Fibroblast of the aortic adventitia (primary cell): Measurements from ENCODE around the gene TDRD3. TPM values are rescaled to one million over a fixed set of nuclear protein-coding genes. Genes with fewer than 3 reads are reported as not detected.
A peak's percentile ranks its signal among the peaks of the same experiment; 100 is the strongest.

Experiments
- DNase-seq: peaks from one replicate; pipeline ENCODE4 v3.0.0-alpha.2; 2010; ENCODE audit warnings: low read depth
- H3K4me3 ChIP-seq: 2 replicates; pipeline ENCODE4 v1.5.1; 2011; ENCODE audit warnings: low read depth, mild to moderate bottlenecking, control low read depth, low read length, moderate library complexity
- total RNA-seq: library from RNA; depleted of rRNA; stranded (reverse); fragments of >200 nt; gene quantifications from 2 replicates; pipeline ENCODE4 v1.2.3, GENCODE V29; 2012; ENCODE audit warnings: low replicate concordance
- TF ChIP-seq, protein P1 (sequence below): IDR thresholded peaks from 2 replicates; pipeline ENCODE4 v1.5.1; 2011; ENCODE audit warnings: mild to moderate bottlenecking, low read length, control low read depth, inconsistent platforms; ENCODE audit not compliant: insufficient read depth

TDRD3 gene
- total RNA-seq, 1 donor, result 34.1 TPM

DNA sequence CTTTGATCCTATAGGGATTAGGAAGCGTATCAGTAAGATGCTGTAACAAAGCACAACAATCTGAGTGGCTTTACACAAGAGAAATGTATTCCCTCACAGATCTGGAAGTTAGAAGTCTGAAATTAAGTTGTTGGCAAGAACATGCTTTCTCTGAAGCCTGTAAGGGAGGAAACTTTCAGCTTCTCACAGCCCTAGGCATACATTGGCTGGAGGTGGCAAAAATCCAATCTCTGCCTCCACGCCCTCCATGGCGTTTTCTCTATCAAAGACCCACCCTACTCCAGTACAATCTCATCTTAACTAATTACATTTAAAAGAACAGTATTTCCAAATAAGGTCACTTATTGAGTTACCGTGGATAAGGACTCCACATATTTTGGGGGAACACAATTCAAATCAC, 211.9 kb downstream of the TDRD3 start:
- DNase-seq, result no peak
- TF ChIP-seq, protein P1, sequence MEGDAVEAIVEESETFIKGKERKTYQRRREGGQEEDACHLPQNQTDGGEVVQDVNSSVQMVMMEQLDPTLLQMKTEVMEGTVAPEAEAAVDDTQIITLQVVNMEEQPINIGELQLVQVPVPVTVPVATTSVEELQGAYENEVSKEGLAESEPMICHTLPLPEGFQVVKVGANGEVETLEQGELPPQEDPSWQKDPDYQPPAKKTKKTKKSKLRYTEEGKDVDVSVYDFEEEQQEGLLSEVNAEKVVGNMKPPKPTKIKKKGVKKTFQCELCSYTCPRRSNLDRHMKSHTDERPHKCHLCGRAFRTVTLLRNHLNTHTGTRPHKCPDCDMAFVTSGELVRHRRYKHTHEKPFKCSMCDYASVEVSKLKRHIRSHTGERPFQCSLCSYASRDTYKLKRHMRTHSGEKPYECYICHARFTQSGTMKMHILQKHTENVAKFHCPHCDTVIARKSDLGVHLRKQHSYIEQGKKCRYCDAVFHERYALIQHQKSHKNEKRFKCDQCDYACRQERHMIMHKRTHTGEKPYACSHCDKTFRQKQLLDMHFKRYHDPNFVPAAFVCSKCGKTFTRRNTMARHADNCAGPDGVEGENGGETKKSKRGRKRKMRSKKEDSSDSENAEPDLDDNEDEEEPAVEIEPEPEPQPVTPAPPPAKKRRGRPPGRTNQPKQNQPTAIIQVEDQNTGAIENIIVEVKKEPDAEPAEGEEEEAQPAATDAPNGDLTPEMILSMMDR, result no peak
- H3K4me3 ChIP-seq, result no peak overlapping the region

DNA sequence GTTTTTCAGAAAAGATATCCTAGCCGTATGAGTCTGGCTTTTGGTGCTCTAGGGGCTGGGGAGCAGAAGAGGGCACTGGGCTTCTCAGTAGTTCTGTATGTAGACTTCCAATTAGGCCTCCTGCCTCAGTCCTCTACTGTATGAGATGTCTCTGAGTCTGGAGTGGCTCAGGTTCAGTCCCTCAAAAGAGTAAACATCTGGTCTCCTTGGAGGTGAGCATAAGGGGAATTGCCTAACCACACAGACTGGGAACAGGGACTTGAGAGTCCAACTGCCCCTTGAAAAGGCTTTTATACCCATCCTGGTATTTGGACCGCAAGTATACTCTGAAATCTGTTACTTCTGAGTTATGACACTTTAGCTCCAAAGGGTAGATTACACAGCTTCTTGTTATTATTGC, 214.5 kb downstream of the TDRD3 start:
- TF ChIP-seq, protein P1, result no peak

DNA sequence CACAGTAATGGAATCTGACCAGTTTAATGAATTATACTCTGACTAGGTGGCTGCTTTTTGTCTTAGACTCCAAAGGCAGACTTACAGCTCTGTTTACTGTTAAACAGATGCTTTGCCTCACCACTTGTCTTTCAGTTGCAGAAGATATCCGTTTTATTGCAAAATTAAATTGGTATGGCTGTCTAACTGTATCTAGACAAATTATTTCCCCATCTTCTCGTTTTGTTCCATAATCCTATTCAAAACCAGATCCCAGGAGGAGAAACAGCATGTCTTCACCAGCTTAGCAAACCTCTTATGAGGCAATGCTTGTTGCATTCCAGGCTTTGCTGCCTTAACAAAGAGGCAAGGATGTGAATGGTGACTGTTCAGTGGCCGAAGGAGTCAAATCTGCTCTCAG, 215.6 kb downstream of the TDRD3 start:
- DNase-seq, result peak; percentile 37
- TF ChIP-seq, protein P1, result no peak
- no peak overlapping the region for H3K4me3 ChIP-seq

More for the DNA sequence above, 214.5 kb downstream of the TDRD3 start:
- H3K4me3 ChIP-seq, result no peak overlapping the region
- DNase-seq, result no peak

DNA sequence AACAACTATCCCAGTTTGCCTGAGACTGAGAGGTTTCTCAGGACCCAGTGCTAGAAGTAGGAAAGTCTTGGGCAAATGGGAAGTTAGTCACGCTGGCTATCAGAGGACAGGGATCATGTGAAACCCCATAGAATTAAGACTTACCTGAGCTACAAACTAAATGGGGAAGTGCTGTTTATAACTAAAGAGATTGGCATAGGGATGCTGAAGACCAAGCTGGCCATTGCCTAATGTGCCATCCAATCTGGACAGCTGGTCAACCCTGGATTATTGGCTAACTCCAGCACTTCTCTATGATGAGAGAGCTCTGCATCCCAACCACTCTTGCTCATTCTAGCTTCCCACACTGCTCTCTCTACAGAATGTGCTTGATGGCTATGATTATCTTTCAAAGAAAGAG, 216.1 kb downstream of the TDRD3 start:
- TF ChIP-seq, protein P1, result no peak
- no peak overlapping the region for H3K4me3 ChIP-seq
- DNase-seq, result no peak

DNA sequence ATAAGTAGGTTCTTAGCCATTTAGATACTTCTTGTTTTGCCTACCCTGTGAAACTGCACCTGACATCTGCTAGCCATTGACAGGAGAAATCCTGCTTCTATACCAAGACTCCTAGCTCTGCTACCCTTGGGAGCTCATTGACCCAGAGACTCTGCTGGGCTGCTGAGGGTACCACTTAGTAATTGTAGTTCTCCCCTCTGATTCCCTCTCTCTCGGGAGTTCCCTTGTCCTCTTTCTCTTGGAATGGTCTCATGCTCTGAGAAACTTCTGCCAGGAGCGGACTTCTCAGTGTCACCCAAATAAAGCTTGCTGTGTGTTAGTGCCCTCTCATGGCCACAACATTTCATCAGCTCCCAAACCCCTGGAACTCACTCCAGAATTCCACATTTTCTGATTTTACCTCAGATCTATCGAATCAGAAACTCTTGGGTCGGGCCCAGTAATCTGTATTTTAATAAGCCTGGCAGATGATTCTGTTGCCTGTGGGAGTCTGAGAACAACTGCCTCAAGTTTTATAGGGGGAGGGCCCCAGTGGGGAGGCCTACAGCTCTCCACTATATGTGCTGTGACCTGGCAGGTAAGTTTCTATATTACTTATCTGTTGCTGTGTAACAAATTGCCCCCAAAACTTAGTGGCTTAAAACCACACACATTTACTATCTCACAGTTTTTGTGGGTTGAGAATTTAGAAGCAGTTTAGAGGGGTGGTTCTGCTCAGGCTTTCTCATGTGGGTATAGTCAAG, 221.1 kb downstream of the TDRD3 start:
- DNase-seq, result peak; percentile 76
- TF ChIP-seq, protein P1, result peak; percentile 69
- no peak overlapping the region for H3K4me3 ChIP-seq

DNA sequence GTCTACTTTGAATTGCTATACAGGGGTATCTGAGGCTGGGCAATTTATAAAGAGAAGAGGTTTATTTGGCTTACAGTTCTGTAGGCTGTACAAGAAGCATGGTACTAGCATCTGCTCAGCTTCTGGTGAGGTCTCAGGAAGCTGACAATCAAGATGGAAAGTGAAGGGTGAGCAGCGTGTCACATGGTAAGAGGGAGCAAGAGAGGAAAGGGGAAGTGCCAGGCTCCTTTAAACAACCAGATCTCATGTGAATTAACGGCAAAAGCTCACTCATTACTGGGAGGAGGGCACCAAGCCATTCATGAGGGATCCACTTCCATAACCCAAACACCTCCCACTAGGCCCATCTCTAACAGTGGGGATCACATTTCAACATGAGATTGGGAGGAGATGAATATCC, 222.4 kb downstream of the TDRD3 start:
- DNase-seq, result no peak
- TF ChIP-seq, protein P1, result no peak
- no peak overlapping the region for H3K4me3 ChIP-seq
